PFSK-1 (cell line): ENCODE measurements around the gene ARPC5.

ENCODE experiments used
- POLR2AphosphoS5 ChIP-seq: IDR thresholded peaks from 2 replicates; pipeline ENCODE4 v1.6.1; 2012; ENCODE audit warnings: low read depth, mild to moderate bottlenecking, control low read depth, low read length, moderate library complexity
- TAF1 ChIP-seq: IDR thresholded peaks from 2 replicates; pipeline ENCODE4 v1.6.1; 2012; ENCODE audit warnings: low read length, control low read depth, borderline replicate concordance; ENCODE audit not compliant: insufficient read depth
- TF ChIP-seq, protein P1 (sequence below), 2 experiments: IDR thresholded peaks; 2 replicates each; pipeline versions ENCODE4 v1.6.1 to v1.8.0; 2011 to 2012; ENCODE audit warnings: low read depth in 2 of 2, low read length in 2 of 2, control low read depth in 1 of 2, inconsistent platforms in 1 of 2, mild to moderate bottlenecking in 1 of 2, moderate library complexity in 1 of 2; ENCODE audit not compliant: insufficient read depth in 1 of 2

- TF ChIP-seq POLR2AphosphoS5 (no peak), TAF1 (no peak)
- TF ChIP-seq, protein P1, sequence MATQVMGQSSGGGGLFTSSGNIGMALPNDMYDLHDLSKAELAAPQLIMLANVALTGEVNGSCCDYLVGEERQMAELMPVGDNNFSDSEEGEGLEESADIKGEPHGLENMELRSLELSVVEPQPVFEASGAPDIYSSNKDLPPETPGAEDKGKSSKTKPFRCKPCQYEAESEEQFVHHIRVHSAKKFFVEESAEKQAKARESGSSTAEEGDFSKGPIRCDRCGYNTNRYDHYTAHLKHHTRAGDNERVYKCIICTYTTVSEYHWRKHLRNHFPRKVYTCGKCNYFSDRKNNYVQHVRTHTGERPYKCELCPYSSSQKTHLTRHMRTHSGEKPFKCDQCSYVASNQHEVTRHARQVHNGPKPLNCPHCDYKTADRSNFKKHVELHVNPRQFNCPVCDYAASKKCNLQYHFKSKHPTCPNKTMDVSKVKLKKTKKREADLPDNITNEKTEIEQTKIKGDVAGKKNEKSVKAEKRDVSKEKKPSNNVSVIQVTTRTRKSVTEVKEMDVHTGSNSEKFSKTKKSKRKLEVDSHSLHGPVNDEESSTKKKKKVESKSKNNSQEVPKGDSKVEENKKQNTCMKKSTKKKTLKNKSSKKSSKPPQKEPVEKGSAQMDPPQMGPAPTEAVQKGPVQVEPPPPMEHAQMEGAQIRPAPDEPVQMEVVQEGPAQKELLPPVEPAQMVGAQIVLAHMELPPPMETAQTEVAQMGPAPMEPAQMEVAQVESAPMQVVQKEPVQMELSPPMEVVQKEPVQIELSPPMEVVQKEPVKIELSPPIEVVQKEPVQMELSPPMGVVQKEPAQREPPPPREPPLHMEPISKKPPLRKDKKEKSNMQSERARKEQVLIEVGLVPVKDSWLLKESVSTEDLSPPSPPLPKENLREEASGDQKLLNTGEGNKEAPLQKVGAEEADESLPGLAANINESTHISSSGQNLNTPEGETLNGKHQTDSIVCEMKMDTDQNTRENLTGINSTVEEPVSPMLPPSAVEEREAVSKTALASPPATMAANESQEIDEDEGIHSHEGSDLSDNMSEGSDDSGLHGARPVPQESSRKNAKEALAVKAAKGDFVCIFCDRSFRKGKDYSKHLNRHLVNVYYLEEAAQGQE (IDR thresholded peaks at IDR 0.05; ENCODE audit: insufficient read depth in 1 of 2, low read depth in 2 of 2, low read length in 2 of 2) = no peak
Observed at GRCh38 chr1:183611021-183611420, 24.6 kb downstream of the ARPC5 start.
